ENCODE data around the gene STK24.
"Not testable (repeated sequence)": the region's sequence is repeated elsewhere in the genome, so short reads cannot be mapped to it uniquely, and the experiment has no call there.

STK24 gene

DNA sequence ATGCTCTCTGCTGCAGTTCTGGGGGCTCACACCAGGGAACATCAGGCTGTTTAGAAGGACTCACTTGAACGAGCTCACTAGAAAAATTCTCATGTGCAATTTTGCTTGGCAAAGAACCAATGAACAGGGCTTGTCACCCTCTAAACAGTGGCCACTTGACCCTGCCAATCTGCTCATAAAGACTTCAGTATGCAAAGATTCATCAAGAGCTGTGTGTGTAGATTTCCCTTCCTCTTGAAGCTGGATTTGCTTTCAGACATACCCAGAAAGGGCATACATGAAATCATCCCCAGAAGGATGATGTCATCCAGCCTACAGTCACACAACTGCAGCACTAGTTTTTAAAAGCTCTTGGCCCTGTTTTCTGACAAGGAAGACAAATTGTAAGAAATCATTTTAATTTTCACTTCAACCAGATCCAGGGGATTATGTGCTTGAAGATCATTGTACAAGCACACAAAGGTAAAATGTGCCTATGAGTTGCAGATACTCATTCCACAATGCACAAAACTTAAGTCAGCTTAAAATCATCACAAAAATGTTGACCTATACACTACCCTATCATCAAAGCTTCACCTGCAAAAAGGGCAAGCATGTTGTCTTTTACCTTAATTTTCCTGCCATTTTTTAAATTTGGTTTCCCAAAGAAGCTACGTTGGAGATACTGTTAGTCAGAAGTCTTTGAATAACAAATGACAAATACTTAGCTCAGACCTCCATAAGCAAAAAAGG is 5.2 kb upstream of the STK24 start:
- DNase-seq (ENCODE audit: low spot score), result no peak

DNA sequence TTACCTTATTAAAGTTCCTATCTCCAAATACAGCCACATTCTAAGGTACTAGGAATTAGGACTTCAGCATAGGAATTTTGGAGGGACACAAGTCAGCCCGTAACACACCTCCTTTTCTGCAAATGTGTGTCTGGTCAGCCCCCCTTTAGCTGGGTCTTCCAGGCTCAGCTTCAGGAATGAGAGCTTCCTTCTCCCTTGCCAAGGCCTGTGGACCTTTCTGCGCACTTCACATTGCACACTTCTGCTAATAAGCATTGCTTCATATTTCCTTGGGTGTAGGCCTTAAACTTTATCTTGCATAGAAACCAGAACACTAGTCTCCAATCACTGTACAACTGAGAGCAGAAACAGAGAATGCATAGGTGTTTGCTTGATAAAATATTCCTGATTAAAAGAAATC is 4.5 kb upstream of the STK24 start:
- DNase-seq (ENCODE audit: low spot score), result no peak

- DNase-seq (ENCODE audit: low spot score), result no peak
Measured at GRCh38 chr13:98580420-98580819, 3.5 kb upstream of the STK24 start.

- DNase-seq (ENCODE audit: low spot score), result no peak
Measured at GRCh38 chr13:98577836-98578285, 954 bp upstream of the STK24 start.

- DNase-seq (ENCODE audit: low spot score), result no peak
Measured at GRCh38 chr13:98576200-98576945, 534 bp downstream of the STK24 start.

DNA sequence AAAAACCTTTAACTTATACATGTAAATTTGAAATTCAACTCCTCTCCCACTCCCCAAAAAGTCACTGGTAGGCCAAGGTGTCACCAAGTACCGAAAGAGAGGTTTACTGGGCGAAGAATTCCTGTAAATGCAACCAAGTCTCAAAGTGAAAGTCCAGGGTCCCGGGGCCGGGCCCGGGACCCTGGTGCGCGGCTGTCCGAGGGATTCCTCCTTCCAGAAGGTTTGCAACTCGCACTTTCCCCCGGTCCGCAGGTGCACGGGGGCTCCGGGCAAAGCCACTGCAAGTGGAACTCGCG is 1.1 kb downstream of the STK24 start:
- no peak for DNase-seq (ENCODE audit: low spot score)

GRCh38 chr13:98575009-98575903 is 1.7 kb downstream of the STK24 start:
- no peak for DNase-seq (ENCODE audit: low spot score)

DNA sequence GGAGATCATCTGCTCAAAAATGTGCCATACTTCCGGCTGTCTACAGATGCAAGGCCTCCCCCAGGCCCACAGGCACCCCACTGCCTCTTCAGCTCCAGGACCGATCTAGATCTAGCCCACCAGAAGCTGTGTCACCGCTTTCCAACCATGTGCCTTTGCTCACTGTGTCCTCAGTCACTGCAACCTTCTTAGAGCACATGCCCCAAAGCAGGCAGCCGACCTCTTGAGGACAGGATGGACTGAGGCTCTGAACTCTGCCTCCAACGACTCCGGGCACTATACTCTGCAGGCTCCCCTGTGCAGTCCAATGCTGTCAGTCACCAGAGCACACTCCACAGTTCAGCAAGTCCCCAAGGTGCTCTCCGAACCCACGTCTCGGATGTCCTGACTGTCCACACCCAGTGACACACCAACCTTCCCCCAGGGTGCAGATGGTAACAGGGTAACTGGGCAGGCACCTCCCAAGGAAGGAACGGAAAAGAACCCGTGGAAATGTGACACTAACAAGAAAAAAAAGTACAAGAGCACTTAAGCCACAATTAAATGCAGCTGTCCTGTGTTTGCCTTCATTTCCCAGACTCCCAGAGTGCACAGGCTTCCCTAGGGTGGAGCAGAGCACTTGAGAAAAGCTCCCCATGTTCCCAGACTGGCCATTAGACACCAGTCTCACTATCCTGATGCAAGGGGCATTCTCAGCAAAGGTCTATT is 4.8 kb downstream of the STK24 start:
- no peak for DNase-seq (ENCODE audit: low spot score)

DNA sequence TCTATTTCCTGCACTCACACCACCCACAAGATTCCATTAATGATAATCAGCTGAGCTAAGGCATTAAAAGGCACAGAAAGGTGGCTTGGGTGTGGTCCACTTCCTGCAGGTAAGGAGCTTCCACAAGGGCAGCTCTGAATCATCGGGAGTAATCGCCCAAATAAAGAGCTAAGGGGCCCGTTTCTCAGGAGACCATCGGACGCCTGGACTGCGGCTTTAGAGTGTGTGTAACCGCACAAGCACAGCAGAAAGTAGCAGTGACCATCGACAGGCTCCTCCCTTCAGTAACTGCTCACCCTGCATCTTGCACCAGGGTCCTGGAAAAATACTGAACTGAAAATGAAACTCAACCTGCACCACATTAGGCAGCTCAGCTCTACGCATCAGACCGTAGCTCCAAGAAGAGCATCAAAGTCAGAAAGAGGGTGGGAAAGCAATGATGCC is 6.0 kb downstream of the STK24 start:
- DNase-seq (ENCODE audit: low spot score), result no peak

DNA sequence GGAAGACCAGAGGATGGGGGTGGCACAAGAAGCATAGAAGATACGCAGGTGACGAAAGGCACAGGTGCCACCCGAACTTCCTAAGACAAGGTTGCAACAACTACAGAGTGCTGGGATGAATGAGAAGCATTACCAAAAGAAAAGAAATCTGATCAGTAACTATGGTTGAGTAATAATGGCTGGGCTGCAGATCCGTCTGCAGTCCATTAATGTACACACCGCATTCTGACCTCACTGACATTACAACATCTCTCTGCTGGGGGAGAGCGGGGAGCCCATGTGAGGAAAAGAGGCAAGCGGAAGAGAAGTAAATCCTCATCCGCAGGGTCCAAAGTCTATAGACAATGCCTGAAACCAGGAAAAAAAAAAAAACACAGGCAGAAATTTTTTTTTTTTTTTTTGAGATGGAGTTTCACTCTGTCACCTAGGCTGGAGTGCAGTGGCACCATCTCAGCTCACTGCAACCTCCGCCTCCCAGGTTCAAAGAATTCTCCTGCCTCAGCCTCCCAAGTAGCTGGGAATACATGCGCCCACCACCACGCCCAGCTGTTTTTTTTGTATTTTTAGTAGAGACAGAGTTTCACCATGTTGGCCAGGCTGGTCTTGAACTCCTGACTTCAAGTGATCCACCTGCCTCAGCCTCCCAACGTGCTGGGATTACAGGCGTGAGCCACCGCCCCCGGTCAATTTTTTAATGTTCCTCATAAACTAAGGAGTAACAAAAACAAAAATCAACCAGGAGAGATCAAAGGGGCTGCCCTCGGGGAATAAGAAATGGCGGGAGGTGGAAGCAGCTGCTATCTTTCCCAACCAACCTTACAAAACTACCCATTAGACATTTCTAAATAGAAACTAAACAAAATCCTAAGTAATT is 7.2 kb downstream of the STK24 start:
- not testable (repeated sequence) for DNase-seq (ENCODE audit: low spot score)

GRCh38 chr13:98568918-98569317 is 8.0 kb downstream of the STK24 start:
- no peak for DNase-seq (ENCODE audit: low spot score)

GRCh38 chr13:98567140-98567539 is 9.8 kb downstream of the STK24 start:
- DNase-seq (ENCODE audit: low spot score), result no peak

DNA sequence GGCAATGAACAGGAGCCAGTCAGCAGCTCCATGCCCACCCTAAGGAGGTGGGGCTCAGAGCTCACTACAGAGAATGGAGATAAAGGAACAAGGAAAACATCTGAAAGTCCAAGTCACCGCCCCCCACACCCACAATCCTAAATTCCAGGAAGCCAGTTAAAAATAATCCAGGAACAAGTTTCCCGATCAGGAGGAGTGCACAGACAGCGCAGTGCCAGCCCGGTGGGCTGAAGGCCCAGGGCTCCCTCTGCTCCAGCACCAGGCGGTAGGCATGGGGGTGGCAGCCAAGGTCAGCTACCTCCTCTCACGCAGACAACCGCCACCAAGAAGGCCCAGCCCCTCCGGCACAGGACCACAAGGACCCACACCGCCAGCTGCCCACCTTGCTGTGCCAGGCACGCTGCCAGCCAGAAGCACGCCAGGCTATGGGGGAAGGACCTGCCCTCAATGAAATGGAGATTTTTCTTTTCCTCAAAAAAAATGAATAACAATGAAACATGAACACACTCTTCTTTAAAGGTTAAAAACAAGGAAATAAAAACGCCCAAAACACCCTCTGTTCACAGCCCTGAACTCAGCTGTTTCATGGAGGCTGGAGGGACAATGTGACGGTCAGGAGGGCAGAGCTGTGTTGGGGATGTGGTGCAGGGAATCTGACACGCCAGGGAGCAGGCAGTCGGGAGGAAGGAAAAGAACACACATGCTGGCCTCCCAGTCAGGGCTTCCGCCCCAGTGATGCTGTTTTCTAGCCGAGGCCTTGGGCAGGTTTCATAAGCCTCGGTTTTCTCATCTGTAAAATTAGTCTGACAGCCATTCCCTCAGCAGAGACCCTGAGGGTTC is 11.0 kb downstream of the STK24 start:
- DNase-seq (ENCODE audit: low spot score), result no peak

DNA sequence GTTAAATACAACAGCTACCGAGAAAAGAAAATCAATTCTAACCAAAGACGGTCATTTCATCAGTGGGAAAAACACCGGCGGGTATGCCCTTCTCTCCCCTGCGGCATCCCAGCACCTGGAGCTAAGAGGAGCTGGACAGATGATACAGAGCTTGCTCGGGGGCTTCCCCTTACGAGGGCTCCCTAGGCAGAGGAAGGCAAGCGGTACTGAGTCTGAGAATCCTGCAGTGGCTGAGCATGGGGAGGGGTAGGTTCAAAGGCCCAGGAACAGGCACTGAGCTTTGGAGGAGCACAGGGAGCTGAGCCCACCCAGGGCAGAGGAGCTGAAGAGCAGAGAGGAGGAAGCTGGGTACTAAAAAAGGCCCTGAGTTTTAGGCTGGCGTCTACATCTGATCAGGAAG is 12.7 kb downstream of the STK24 start:
- no peak for DNase-seq (ENCODE audit: low spot score)

GRCh38 chr13:98563071-98563470 is 13.8 kb downstream of the STK24 start:
- DNase-seq (ENCODE audit: low spot score), result no peak

- no peak for DNase-seq (ENCODE audit: low spot score)
Measured at GRCh38 chr13:98559169-98559568, 17.7 kb downstream of the STK24 start.

DNA sequence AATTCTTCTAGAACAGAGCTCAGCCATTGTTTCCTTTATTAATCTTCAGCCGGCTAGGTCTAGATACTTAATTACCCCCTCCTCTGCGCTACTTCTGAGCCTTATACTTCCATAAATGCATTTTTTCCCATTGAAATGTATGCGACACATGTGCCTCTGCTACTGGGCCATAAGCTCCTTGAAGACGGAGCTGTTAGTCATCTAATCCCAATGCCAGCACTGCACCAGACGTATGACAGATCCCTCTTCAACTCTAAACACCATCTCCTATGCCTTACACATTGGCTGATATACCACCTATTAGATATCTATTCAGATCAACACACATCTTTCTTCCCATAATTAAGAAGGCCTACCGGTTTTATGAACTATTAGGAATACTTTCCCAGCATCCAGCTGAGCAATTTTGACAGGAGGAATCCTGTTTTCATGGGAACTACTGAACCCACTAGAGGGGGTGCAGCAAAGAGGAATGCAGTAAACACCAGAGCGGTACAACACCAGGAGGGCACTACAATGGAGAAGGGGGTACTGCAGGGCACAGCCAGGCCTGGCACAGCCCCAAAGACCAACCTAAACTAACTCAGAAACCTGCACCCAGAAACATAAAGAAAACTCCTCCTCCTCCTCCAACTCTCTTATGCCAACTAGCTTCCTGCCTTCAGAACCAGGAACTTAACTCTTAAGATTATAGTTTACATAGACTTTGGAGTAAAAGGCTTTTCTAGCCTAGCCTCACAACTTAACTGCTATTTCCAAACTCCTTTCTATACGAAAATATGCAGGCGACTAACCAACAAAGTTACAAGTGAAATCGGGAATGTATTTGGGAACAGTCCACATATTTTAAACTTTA is 18.7 kb downstream of the STK24 start:
- no peak for DNase-seq (ENCODE audit: low spot score)

GRCh38 chr13:98556968-98557631 is 19.8 kb downstream of the STK24 start:
- no peak for DNase-seq (ENCODE audit: low spot score)
